GM12892 (cell line): ENCODE data around the gene FABP2.
"Not testable (repeated sequence)": the region's sequence is repeated elsewhere in the genome, so short reads cannot be mapped to it uniquely, and the experiment has no call there.

Experiments
- DNase-seq: peaks from one replicate; pipeline ENCODE4 v3.0.0; 2011; ENCODE audit not compliant: insufficient read length
- FAIRE-seq: peaks from 2 replicates; lab custom pipeline; 2011; peaks lifted over from hg19 to GRCh38; lab: Jason Lieb, UNC
- POLR2A ChIP-seq: IDR thresholded peaks from 2 replicates; pipeline ENCODE4 v1.6.1; 2011; ENCODE audit warnings: low read depth, low read length, control low read depth
- POLR2AphosphoS5 ChIP-seq: IDR thresholded peaks from 2 replicates; pipeline ENCODE4 v1.6.1; 2011; ENCODE audit warnings: low read depth, low read length, control low read depth
- TAF1 ChIP-seq: IDR thresholded peaks from 2 replicates; pipeline ENCODE4 v1.6.1; 2011; ENCODE audit warnings: low read depth, mild to moderate bottlenecking, control low read depth, low read length, borderline replicate concordance

Gene FABP2

DNA sequence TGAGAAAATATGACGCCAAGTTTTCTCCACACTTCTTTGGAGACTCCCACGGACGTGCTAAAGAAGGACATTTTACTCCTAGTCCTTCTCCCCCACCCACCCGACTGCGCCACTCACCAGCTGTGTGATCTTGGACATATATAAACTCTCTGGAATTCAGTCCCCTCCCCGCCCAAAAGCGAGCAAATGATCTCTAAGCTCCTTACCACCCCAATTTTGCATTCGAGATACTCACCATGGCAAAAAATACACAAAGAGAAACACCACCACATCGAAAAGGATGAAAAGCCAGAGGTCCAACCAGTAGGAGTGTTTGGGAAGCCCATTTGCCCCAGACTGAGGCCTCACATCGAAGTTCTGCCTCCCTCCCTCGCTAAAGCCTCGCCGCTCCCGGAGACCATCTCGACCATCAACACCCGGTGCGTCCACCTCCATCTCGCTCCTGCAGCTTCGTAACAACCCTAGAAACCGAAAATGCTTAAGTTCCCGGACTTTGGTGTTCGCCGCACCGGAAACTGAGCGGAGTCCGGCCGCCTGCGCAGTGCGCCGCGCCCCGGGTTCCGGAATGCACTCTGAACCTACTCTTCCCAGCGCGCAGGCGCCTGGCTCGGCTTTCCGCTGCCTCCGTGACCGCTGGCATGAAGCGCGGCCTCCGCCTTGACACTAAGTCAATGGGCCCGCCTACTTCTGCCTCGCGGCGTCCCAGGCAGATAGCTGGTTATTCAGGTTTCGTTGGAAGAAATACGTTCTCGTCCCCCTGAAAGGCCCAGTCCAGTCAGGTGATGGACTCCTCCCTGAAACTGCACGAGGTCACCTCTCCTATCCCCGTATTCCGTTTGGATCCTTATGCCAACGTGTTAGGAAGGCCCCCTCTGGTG, 21.6 kb downstream of the FABP2 start:
- peak; percentile 92 for TF ChIP-seq POLR2AphosphoS5
- peak; percentile 92 for TF ChIP-seq POLR2A
- TF ChIP-seq TAF1: peak; percentile 66
- peak; percentile 97 for FAIRE-seq
- peak; percentile 72 for DNase-seq

- no peak for FAIRE-seq
- TF ChIP-seq POLR2A (no peak), POLR2AphosphoS5 (no peak), TAF1 (no peak)
- peak; percentile 12 for DNase-seq
Measured at GRCh38 chr4:119299741-119300100, 22.2 kb downstream of the FABP2 start.

DNA sequence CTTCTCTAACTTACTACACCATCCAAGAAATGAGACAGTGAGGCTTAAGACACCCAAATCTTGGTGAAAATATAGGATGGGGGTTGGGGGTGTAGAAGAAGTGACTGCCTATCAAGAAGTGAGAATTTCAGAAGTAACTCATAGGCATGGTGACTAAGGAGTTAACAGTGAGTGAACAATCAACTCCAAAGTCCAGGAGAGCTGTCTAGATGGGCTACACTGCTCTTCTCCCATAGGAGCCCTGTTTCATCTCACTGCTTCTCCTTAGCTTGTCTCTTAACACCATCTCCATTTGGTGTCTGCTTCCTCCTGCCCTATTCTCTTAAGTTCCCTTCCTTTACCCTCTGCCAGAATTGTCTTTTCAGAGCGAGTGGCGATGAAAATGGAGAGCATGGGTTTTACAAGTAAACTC, 22.7 kb downstream of the FABP2 start:
- TF ChIP-seq POLR2A (no peak), TAF1 (no peak)
- DNase-seq: no peak
- no peak for FAIRE-seq

DNA sequence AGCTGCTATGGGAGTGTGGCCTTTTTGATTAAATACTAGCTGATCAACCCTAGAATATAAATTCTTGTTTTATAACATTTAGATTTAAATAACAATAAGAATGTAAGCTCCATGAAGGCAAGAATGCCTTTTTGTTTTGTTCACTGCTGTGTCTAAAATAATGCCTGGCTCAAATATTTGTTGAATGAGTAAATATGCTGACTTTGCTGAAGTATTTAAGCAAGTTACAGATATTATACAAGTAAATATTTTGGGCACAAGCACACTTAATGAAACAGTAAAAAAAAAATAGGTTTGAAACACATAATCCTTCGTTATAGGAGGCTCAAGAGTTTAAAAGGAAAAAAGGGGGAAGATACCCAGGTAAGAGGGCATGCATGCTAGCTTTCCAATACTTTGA, 24.1 kb downstream of the FABP2 start:
- TF ChIP-seq TAF1 (no peak), POLR2AphosphoS5 (no peak), POLR2A (no peak)

DNA sequence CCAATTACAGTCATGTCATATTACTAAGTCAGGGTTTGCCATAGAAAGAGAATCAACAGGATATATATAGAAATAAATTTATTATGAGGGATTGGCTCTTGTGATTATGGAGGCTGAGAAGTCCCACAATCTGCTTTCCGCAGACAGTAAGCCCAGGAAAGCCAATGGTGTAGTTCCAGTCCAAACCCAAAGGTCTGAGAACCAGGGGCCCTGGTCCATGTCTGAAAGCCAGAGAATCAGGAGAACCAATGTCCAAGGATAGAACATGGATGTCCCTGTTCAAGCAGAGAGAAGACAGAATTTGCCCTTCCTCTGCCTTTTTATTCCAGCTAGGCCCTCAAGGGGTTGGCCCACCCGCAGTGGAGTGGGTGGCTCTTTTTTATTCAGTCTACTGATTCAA, 25.6 kb downstream of the FABP2 start:
- TF ChIP-seq POLR2AphosphoS5 (no peak), TAF1 (no peak), POLR2A (no peak)
- FAIRE-seq: no peak
- no peak for DNase-seq

More for the DNA sequence above, 24.1 kb downstream of the FABP2 start:
- DNase-seq (no peak), FAIRE-seq (no peak)

DNA sequence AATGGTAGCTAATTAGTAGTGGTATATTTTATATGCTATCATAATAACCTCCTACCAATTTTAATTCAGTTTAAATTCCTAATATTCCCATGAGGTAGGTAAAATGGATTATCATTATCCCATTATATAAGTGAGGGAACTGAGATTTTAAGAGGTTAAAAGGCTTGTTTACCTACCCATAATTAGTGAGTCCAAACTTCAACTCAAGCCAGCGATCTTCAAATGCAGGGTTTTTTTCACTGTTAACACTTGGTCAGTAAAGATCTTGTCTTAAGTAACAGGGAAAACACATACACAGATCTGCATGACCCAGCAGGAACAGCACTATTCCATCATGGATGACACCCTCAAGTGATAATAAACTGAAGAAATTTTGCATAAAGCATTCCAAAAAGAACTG, 31.3 kb downstream of the FABP2 start:
- DNase-seq (no peak), FAIRE-seq (peak; percentile 9)
- no peak for TF ChIP-seq TAF1
- TF ChIP-seq POLR2A: no peak
- TF ChIP-seq POLR2AphosphoS5: no peak

GRCh38 chr4:119289313-119289712, 32.6 kb downstream of the FABP2 start:
- TF ChIP-seq POLR2A (no peak), TAF1 (no peak), POLR2AphosphoS5 (no peak)
- DNase-seq (no peak), FAIRE-seq (no peak)

GRCh38 chr4:119286377-119287002, 35.4 kb downstream of the FABP2 start:
- DNase-seq (no peak), FAIRE-seq (no peak)
- TF ChIP-seq TAF1 (no peak), POLR2AphosphoS5 (no peak)

GRCh38 chr4:119284876-119285780, 36.8 kb downstream of the FABP2 start:
- DNase-seq (no peak), FAIRE-seq (peak; percentile 66)
- no peak for TF ChIP-seq POLR2AphosphoS5
- TF ChIP-seq POLR2A: no peak
- no peak for TF ChIP-seq TAF1

DNA sequence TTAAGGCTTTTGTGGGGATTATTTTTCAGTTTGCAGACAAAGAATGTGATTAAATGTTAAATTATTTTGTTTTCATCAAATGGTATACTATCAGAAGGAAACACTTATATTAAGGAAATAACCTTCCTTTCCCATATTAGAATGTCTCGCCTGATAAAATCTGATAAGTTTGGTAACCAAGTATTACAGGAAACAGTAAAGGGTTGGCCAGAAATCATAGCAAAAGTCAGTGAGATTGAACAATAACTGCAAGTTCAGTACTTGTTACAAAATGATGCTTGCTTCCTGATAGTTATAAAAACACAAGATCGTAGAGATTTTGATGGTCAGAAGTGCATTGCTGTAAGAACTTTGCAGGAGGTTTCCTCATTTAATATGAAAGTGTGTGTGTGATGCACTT, 40.5 kb downstream of the FABP2 start:
- no peak for DNase-seq
- TF ChIP-seq POLR2A: no peak
- TF ChIP-seq POLR2AphosphoS5: no peak
- TF ChIP-seq TAF1: no peak
- no peak for FAIRE-seq

- FAIRE-seq, DNase-seq: not testable (repeated sequence)
Measured at GRCh38 chr4:119279945-119280344, 42.0 kb downstream of the FABP2 start.

- FAIRE-seq, DNase-seq: not testable (repeated sequence)
Measured at GRCh38 chr4:119279541-119279940, 42.4 kb downstream of the FABP2 start.
